Skeletal muscle cell (primary cell): ENCODE measurements around the gene CTNNA3.

ENCODE experiments used
- DNase-seq: peaks from one replicate; pipeline ENCODE4 v3.0.0-alpha.2; 2010; ENCODE audit warnings: low read depth
- H3K4me3 ChIP-seq: 2 replicates; pipeline ENCODE4 v1.5.1; 2011; ENCODE audit warnings: low read depth, mild to moderate bottlenecking, control low read depth, low read length, moderate library complexity

The CTNNA3 gene

GRCh38 chr10:66586897-66587679 is 1108.9 kb downstream of the CTNNA3 start:
- no peak overlapping the region for H3K4me3 ChIP-seq
- DNase-seq = no peak

- peak; percentile 9 for DNase-seq
- no peak overlapping the region for H3K4me3 ChIP-seq
Observed at GRCh38 chr10:66586073-66586472, 1109.9 kb downstream of the CTNNA3 start.

- H3K4me3 ChIP-seq = no peak overlapping the region
- no peak for DNase-seq
Observed at GRCh38 chr10:66575251-66575855, 1120.6 kb downstream of the CTNNA3 start.

GRCh38 chr10:66572700-66573099 is 1123.3 kb downstream of the CTNNA3 start:
- DNase-seq = no peak
- no peak overlapping the region for H3K4me3 ChIP-seq

GRCh38 chr10:66565999-66566398 is 1130.0 kb downstream of the CTNNA3 start:
- no peak overlapping the region for H3K4me3 ChIP-seq
- no peak for DNase-seq

- peak; percentile 24 for DNase-seq
- no peak overlapping the region for H3K4me3 ChIP-seq
Observed at GRCh38 chr10:66564287-66564686, 1131.7 kb downstream of the CTNNA3 start.

- no peak overlapping the region for H3K4me3 ChIP-seq
- DNase-seq = peak; percentile 3
Observed at GRCh38 chr10:66555061-66555460, 1140.9 kb downstream of the CTNNA3 start.

- DNase-seq = no peak
- H3K4me3 ChIP-seq = no peak overlapping the region
Observed at GRCh38 chr10:66552331-66552730, 1143.7 kb downstream of the CTNNA3 start.

- H3K4me3 ChIP-seq = no peak overlapping the region
- DNase-seq = no peak
Observed at GRCh38 chr10:66550351-66550750, 1145.6 kb downstream of the CTNNA3 start.

GRCh38 chr10:66538908-66539307 is 1157.1 kb downstream of the CTNNA3 start:
- DNase-seq = no peak
- no peak overlapping the region for H3K4me3 ChIP-seq

- H3K4me3 ChIP-seq = no peak overlapping the region
- no peak for DNase-seq
Observed at GRCh38 chr10:66538371-66538770, 1157.6 kb downstream of the CTNNA3 start.

GRCh38 chr10:66537186-66537585 is 1158.8 kb downstream of the CTNNA3 start:
- H3K4me3 ChIP-seq = no peak overlapping the region
- no peak for DNase-seq

- DNase-seq = no peak
- no peak overlapping the region for H3K4me3 ChIP-seq
Observed at GRCh38 chr10:66535439-66535838, 1160.6 kb downstream of the CTNNA3 start.

GRCh38 chr10:66534866-66535265 is 1161.1 kb downstream of the CTNNA3 start:
- no peak for DNase-seq
- H3K4me3 ChIP-seq = no peak overlapping the region

- no peak overlapping the region for H3K4me3 ChIP-seq
- DNase-seq = no peak
Observed at GRCh38 chr10:66521506-66521905, 1174.5 kb downstream of the CTNNA3 start.

- no peak for DNase-seq
- H3K4me3 ChIP-seq = no peak overlapping the region
Observed at GRCh38 chr10:66519616-66520015, 1176.4 kb downstream of the CTNNA3 start.

GRCh38 chr10:66514666-66515065 is 1181.3 kb downstream of the CTNNA3 start:
- H3K4me3 ChIP-seq = no peak overlapping the region
- no peak for DNase-seq

GRCh38 chr10:66513504-66513903 is 1182.5 kb downstream of the CTNNA3 start:
- DNase-seq = no peak
- no peak overlapping the region for H3K4me3 ChIP-seq

GRCh38 chr10:66505003-66505657 is 1190.9 kb downstream of the CTNNA3 start:
- no peak for DNase-seq
- H3K4me3 ChIP-seq = no peak overlapping the region

- DNase-seq = no peak
- H3K4me3 ChIP-seq = no peak overlapping the region
Observed at GRCh38 chr10:66501356-66501755, 1194.6 kb downstream of the CTNNA3 start.

GRCh38 chr10:66483966-66484365 is 1212.0 kb downstream of the CTNNA3 start:
- no peak overlapping the region for H3K4me3 ChIP-seq
- no peak for DNase-seq
